ENCODE measurements around the gene MRTFB.

GRCh38 chr16:14315683-14316320 lies 244.7 kb downstream of the MRTFB start:
- TF ChIP-seq EZH2 (IDR thresholded peaks at IDR 0.05; ENCODE audit: low read length, unreplicated experiment) (no peak), CTCF (conservative IDR thresholded peaks at IDR 0.05; ENCODE audit: low read depth, low read length) (no peak)
